Mesendoderm (in vitro differentiated cells): ENCODE data around the gene PPFIA2.

Source experiments
- DNase-seq: peaks from one replicate; pipeline ENCODE4 v3.0.0; 2013
- H2AK5ac ChIP-seq: 2 replicates; pipeline ENCODE4 v1.6.1; 2013; ENCODE audit warnings: low read length, inconsistent platforms
- H2BK120ac ChIP-seq: 2 replicates; pipeline ENCODE4 v1.6.1; 2013; ENCODE audit warnings: low read depth, mild to moderate bottlenecking, low read length, moderate library complexity, mixed read lengths
- H2BK15ac ChIP-seq: replicated peaks from 2 replicates; pipeline ENCODE4 v1.6.1; 2013; ENCODE audit warnings: low read depth, mild to moderate bottlenecking, moderate library complexity
- H2BK5ac ChIP-seq: 2 replicates; pipeline ENCODE4 v1.6.1; 2013; ENCODE audit warnings: low read length, inconsistent platforms
- H3K18ac ChIP-seq: 2 replicates; pipeline ENCODE4 v1.6.1; 2013; ENCODE audit warnings: mild to moderate bottlenecking, low read length, mixed read lengths
- H3K23ac ChIP-seq: one replicate; pipeline ENCODE4 v1.6.1; 2013; ENCODE audit warnings: low read length
- H3K27ac ChIP-seq: 2 replicates; pipeline ENCODE4 v1.5.1; 2013; ENCODE audit warnings: low read depth, mild to moderate bottlenecking, inconsistent platforms, low read length, moderate library complexity
- H3K27me3 ChIP-seq: 2 replicates; pipeline ENCODE4 v1.6.1; 2013; ENCODE audit warnings: low read length, control low read depth, mild to moderate bottlenecking, inconsistent platforms; ENCODE audit not compliant: insufficient read depth, poor library complexity
- H3K36me3 ChIP-seq: 2 replicates; pipeline ENCODE4 v1.6.1; 2013; ENCODE audit warnings: low read length, inconsistent platforms; ENCODE audit not compliant: control insufficient read depth, insufficient read depth
- H3K4ac ChIP-seq: one replicate; pipeline ENCODE4 v1.6.1; 2013; ENCODE audit warnings: low read depth, mild to moderate bottlenecking, low read length, moderate library complexity
- H3K4me1 ChIP-seq: 2 replicates; pipeline ENCODE4 v1.6.1; 2013; ENCODE audit warnings: low read depth, low read length, inconsistent platforms; ENCODE audit not compliant: control insufficient read depth
- H3K4me2 ChIP-seq: 2 replicates; pipeline ENCODE4 v1.6.1; 2013; ENCODE audit warnings: low read length
- H3K4me3 ChIP-seq: 2 replicates; pipeline ENCODE4 v1.5.1; 2013; ENCODE audit warnings: mild to moderate bottlenecking, low read length
- H3K56ac ChIP-seq: one replicate; pipeline ENCODE4 v1.6.1; 2013; ENCODE audit warnings: low read length
- H3K79me1 ChIP-seq: 2 replicates; pipeline ENCODE4 v1.6.1; 2013; ENCODE audit warnings: low read length, inconsistent platforms
- H3K79me2 ChIP-seq: 2 replicates; pipeline ENCODE4 v1.6.1; 2013; ENCODE audit warnings: mild to moderate bottlenecking, low read length; ENCODE audit not compliant: control insufficient read depth, insufficient read depth
- H3K9ac ChIP-seq: 2 replicates; pipeline ENCODE4 v1.6.1; 2013; ENCODE audit warnings: low read length, inconsistent platforms
- H4K5ac ChIP-seq: one replicate; pipeline ENCODE4 v1.6.1; 2013; ENCODE audit warnings: low read length
- H4K8ac ChIP-seq: one replicate; pipeline ENCODE4 v1.6.1; 2013; ENCODE audit warnings: low read depth, mild to moderate bottlenecking, control low read depth, low read length, moderate library complexity
- WGBS: extraction: QIAGEN DNeasy Blood & Tissue Kit; methylation state at CpG from one replicate; pipeline ENCODE4 v1.1.7; 2013; ENCODE audit warnings: low lambda C conversion rate, missing lambda C conversion rate; ENCODE audit not compliant: insufficient coverage; ENCODE audit errors: extremely low coverage; 5-methylcytosine and 5-hydroxymethylcytosine counted together

The PPFIA2 gene

DNA sequence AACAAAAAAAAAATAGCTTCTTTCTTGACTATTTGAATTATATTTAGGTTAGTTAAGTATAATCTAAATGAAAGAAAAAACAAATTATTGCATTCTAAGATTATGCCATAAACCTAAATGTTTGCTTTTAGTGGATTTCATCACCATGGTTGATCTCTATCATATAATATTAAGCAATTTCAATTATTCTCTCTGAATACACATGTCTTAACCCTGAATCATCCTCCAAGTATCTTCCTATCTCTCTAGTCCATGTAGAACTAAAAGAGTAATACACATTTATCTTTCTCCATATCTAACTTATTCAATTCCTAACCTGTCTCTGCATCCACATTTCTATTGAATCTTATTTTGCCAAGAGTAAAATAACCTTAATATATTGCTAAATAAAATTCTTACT is 59.6 kb downstream of the PPFIA2 start:
- no peak overlapping the region for H3K9ac ChIP-seq
- no peaks in the 10 kb centered on the region for H3K4me1 ChIP-seq
- H3K56ac ChIP-seq: no peak overlapping the region
- no peak overlapping the region for H3K4me3 ChIP-seq
- no peak overlapping the region for H3K23ac ChIP-seq
- H4K8ac ChIP-seq: no peak overlapping the region
- no peak overlapping the region for H3K4ac ChIP-seq
- no peaks in the 10 kb centered on the region for H3K79me2 ChIP-seq
- DNase-seq: no peak
- H3K18ac ChIP-seq: no peak overlapping the region
- no peak overlapping the region for H3K4me2 ChIP-seq
- no peaks in the 10 kb centered on the region for H3K36me3 ChIP-seq
- H4K5ac ChIP-seq: no peak overlapping the region
- no peak overlapping the region for H2BK15ac ChIP-seq
- no peak overlapping the region for H2BK120ac ChIP-seq
- no peak overlapping the region for H2BK5ac ChIP-seq
- no peak overlapping the region for H3K27ac ChIP-seq
- no peaks in the 10 kb centered on the region for H3K27me3 ChIP-seq
- no peaks in the 10 kb centered on the region for H3K79me1 ChIP-seq
- no peak overlapping the region for H2AK5ac ChIP-seq

DNA sequence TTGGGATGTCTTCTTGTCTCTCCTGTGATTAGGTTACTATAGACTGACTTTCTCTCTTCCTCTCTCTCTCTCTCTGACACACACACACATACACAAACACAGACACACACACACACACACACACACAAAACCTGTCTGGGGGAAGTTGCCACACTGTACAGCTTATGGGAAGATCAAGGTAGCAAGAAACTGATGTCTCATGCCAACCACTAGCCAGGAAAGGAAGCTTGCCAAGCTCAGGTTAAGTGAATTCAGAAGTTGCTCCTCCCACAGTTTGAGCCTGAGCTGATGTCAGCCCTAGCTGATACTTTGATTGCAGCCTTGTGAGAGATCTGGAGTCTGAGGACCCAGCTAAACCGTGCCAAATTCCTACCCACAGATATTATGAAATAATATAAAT is 67.1 kb downstream of the PPFIA2 start:
- H4K5ac ChIP-seq: no peak overlapping the region
- no peak overlapping the region for H2BK120ac ChIP-seq
- no peaks in the 10 kb centered on the region for H3K79me2 ChIP-seq
- H4K8ac ChIP-seq: no peak overlapping the region
- H3K27me3 ChIP-seq: no peaks in the 10 kb centered on the region
- no peak overlapping the region for H3K27ac ChIP-seq
- H3K4me1 ChIP-seq: no peaks in the 10 kb centered on the region
- no peak overlapping the region for H3K18ac ChIP-seq
- no peak overlapping the region for H2BK15ac ChIP-seq
- H2AK5ac ChIP-seq: no peak overlapping the region
- no peak overlapping the region for H3K56ac ChIP-seq
- DNase-seq: peak; percentile 46
- no CpG with 5 or more reads among the region's 1 CpG for WGBS
- no peak overlapping the region for H3K4me3 ChIP-seq
- H3K36me3 ChIP-seq: no peaks in the 10 kb centered on the region
- no peak overlapping the region for H3K9ac ChIP-seq
- H3K4me2 ChIP-seq: no peak overlapping the region
- no peaks in the 10 kb centered on the region for H3K79me1 ChIP-seq
- H2BK5ac ChIP-seq: no peak overlapping the region
- no peak overlapping the region for H3K4ac ChIP-seq
- no peak overlapping the region for H3K23ac ChIP-seq

DNA sequence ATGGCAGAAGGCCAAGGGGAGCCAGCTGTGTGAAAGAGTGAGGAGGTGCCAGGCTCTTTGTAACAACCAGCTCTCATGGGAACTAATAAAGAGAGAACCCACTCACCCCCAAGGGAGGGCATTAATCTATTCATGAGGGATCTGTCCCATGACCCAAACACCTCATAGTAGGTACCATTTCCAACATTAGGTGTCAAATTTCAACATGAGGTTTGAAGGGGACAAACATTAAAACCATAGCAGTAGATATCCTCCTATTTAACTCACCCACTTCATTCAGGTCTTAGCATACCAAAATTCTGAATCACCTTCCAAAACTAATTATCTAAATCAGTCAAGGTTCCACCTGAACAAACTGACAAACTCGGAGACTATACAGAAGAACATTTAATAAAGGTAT is 75.3 kb downstream of the PPFIA2 start:
- no peak overlapping the region for H2BK15ac ChIP-seq

DNA sequence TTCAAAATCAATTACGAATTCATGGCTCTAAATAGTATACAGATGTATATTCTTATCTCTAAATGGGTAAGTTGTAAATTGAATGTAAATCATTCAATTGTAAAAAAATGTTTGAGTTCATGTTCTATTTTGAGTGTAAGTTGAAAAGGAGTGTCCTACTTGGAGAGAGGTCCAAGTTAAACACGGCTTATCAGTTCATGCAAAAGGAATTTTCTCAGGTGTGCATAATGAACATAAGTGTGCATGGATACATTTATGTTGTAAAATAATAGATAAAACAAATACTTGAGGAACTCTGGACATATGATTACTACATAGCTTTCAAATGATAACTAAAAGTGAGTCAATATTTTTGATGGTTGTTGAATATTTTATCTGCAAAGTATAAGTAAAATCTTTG is 79.5 kb downstream of the PPFIA2 start:
- no CpG with 5 or more reads among the region's 2 CpGs for WGBS
- Histone ChIP-seq H3K4ac (no peak overlapping the region), H4K5ac (no peak overlapping the region)

More for the DNA sequence above, 75.3 kb downstream of the PPFIA2 start:
- Histone ChIP-seq H3K23ac (no peak overlapping the region), H3K4me3 (no peak overlapping the region), H3K4me2 (no peak overlapping the region), H3K36me3 (no peaks in the 10 kb centered on the region), H3K9ac (no peak overlapping the region), H2BK5ac (no peak overlapping the region), H3K18ac (no peak overlapping the region), H3K27me3 (no peaks in the 10 kb centered on the region), H3K56ac (no peak overlapping the region), H2BK120ac (no peak overlapping the region), H3K79me2 (no peaks in the 10 kb centered on the region), H3K27ac (no peak overlapping the region), H2AK5ac (no peak overlapping the region), H4K5ac (no peak overlapping the region), H4K8ac (no peak overlapping the region), H3K4me1 (no peaks in the 10 kb centered on the region), H3K79me1 (no peaks in the 10 kb centered on the region), H3K4ac (no peak overlapping the region)
- DNase-seq: no peak
- no CpG with 5 or more reads among the region's 1 CpG for WGBS

DNA sequence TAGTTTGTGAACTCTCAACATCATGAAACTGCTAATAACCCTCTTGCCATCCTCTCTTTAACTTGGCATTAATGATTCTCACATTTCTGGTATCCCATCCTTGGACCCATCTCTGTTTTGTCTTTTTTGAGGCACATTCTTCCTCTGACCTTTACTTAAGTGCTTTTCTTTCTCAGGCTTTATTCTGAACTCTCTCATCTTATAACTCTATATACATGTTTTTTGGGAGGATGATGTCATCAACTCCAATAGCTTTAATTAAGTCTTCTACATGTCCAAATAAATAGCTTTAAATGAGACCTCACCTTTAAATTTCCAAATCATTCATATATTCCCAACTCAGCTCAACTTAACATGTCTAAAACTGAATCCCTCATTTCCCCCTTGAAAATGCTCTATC is 88.4 kb downstream of the PPFIA2 start:
- no peak overlapping the region for H2BK5ac ChIP-seq
- no peak overlapping the region for H3K27ac ChIP-seq
- H3K9ac ChIP-seq: no peak overlapping the region
- DNase-seq: no peak
- H3K18ac ChIP-seq: no peak overlapping the region
- no peak overlapping the region for H3K23ac ChIP-seq
- H2AK5ac ChIP-seq: no peak overlapping the region
- no peak overlapping the region for H3K4ac ChIP-seq
- no peaks in the 10 kb centered on the region for H3K79me1 ChIP-seq
- H3K4me2 ChIP-seq: no peak overlapping the region
- H2BK120ac ChIP-seq: no peak overlapping the region
- no peak overlapping the region for H3K4me3 ChIP-seq
- no peak overlapping the region for H4K5ac ChIP-seq
- H2BK15ac ChIP-seq: no peak overlapping the region
- H3K79me2 ChIP-seq: no peaks in the 10 kb centered on the region
- no peak overlapping the region for H3K56ac ChIP-seq
- H3K36me3 ChIP-seq: no peaks in the 10 kb centered on the region
- H3K27me3 ChIP-seq: no peaks in the 10 kb centered on the region
- no peak overlapping the region for H4K8ac ChIP-seq
- no peaks in the 10 kb centered on the region for H3K4me1 ChIP-seq

More for the DNA sequence above, 79.5 kb downstream of the PPFIA2 start:
- Histone ChIP-seq H3K27ac (no peak overlapping the region), H3K4me3 (no peak overlapping the region), H3K4me1 (no peaks in the 10 kb centered on the region), H2AK5ac (no peak overlapping the region), H2BK15ac (no peak overlapping the region), H3K79me1 (no peaks in the 10 kb centered on the region), H3K4me2 (no peak overlapping the region), H3K9ac (no peak overlapping the region), H3K79me2 (no peaks in the 10 kb centered on the region), H2BK5ac (no peak overlapping the region), H3K56ac (no peak overlapping the region), H4K8ac (no peak overlapping the region), H3K36me3 (no peaks in the 10 kb centered on the region), H3K18ac (no peak overlapping the region), H2BK120ac (no peak overlapping the region), H3K27me3 (no peaks in the 10 kb centered on the region), H3K23ac (no peak overlapping the region)
- no peak for DNase-seq

DNA sequence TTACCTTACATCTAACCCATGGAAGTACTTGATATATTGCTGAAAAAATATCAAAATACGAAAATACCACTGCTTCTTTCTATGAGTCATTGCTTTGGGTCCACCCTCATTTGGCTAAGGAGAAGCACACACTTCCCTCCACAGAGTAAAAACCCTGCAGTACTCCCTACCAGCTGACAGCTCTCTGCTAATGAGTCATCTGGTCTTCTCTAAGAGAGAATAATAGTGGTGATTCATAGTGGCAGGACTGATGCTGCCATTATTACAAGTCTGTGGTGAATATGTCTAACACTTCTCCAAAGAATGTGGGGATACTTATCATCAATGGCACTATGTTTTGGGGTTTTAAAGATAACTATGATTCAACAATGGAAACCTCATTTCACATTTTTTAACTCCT is 90.7 kb downstream of the PPFIA2 start:
- Histone ChIP-seq H2BK5ac (no peak overlapping the region), H3K56ac (no peak overlapping the region), H3K4me3 (no peak overlapping the region), H4K5ac (no peak overlapping the region), H2AK5ac (no peak overlapping the region), H2BK15ac (no peak overlapping the region), H2BK120ac (no peak overlapping the region), H3K79me1 (no peaks in the 10 kb centered on the region), H3K79me2 (no peaks in the 10 kb centered on the region), H3K27me3 (no peaks in the 10 kb centered on the region), H3K4ac (no peak overlapping the region), H3K23ac (no peak overlapping the region), H3K27ac (no peak overlapping the region), H3K9ac (no peak overlapping the region), H3K4me2 (no peak overlapping the region), H3K4me1 (no peaks in the 10 kb centered on the region), H3K18ac (no peak overlapping the region), H3K36me3 (no peaks in the 10 kb centered on the region), H4K8ac (no peak overlapping the region)
- DNase-seq: peak; percentile 66
- no CpG with 5 or more reads among the region's 1 CpG for WGBS
